GM23248 (cell line): ENCODE measurements around the gene EIF3B.

Experiments
- EZH2 ChIP-seq: fragments of 200-600 bp; sonication (generic); IDR thresholded peaks from 2 replicates; pipeline ENCODE4 v1.6.1; 2018; ENCODE audit warnings: antibody characterized with exemption, mild to moderate bottlenecking; ENCODE audit not compliant: insufficient read depth, poor library complexity, severe bottlenecking
- EZH2phosphoT487 ChIP-seq: fragments of 200-600 bp; sonication (generic); IDR thresholded peaks from 2 replicates; pipeline ENCODE4 v1.6.1; 2018; ENCODE audit warnings: antibody characterized with exemption, moderate library complexity, mild to moderate bottlenecking, low read depth; ENCODE audit not compliant: insufficient read depth

DNA sequence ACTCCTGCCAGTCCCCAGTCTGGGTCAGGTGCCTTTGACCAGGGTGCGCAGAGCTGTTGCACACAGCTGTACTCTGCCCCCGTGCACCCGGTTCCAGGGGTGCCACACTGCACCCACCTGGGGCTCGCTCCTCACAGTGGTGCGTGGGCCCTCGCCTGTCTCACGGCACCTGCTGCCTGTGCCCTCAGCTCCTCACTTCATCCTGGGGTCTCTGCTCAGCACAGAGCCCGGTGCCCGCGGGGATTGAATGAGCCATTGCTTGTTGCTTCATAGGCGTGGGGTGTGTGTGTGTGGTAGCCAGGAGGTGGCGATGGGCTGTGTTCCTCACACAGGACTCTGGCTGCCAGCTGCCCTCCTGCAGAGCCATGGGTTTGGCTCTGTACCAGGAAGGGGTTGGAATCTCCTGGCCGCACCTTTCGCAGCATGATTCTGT lies 18.5 kb downstream of the EIF3B start:
- TF ChIP-seq EZH2 (no peak), EZH2phosphoT487 (no peak)
